ENCODE data around the gene RABGGTA. TPM values are rescaled to one million over a fixed set of nuclear protein-coding genes. Genes with fewer than 3 reads are reported as not detected.
A peak's percentile ranks its signal among the peaks of the same experiment; 100 is the strongest.

Gene RABGGTA
- polyA plus RNA-seq, 1 donor from 2014 or later: 37.9 TPM

DNA sequence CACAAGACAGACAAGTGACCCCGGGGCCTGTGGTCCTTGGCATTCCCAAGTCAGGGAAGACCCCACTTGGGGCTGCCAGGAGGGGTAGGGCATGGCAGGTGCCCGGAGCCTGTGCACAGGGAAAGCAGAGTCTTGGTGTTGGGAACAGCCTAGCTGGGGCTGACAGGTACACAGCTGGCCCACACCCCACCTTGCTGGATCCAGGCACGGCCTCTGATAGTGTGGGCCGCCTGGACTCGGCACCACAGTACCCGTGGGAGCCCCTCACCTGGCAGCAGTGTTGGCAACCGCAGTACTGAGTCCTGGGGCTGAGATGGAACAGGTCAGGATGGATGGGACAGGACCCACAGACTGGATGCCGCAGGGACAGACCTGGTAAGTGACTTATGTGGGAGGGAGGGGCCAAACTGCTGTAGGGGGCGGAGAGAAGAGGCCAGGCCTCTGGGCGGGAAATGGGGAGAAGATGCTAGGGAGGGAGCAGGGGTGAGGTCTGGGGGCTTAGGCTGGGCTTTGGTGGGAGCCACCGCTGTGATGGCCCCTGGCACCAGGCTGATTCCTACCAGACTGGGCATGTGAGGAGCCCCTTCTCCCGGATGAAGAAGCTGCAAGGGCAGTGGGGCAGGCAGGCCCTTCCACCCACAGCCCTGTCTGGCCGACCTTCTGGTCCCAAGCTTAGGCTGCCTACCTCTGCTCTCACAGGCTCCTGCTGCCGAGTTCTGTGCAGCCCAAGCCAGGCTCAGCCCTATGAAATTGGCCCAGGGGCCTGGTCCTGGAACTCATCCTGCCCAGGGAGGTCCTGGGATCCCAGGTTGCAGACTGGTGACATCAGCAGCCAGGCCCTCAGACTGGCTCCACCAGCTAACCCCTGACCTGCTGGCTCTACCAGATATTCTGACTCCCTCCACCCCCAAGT, 8.3 kb downstream of the RABGGTA start, which contains the start of gene TGM1:
Gene TGM1 (minus strand): TSS at position 357 of the 913 bp plus-strand sequence. CDS start 825 bp downstream, outside the sequence.
- H3K4me1 Mint-ChIP-seq: peaks cover 0 to 4% (median 2%) of the 10 kb centered on the region in 3 donors
- H3K27ac Mint-ChIP-seq: peak within 1 kb of the TSS in 1 of 3 donors; percentile 43
- peaks cover 10% of the 10 kb centered on the region for H3K36me3 Mint-ChIP-seq
- no peaks in the 10 kb centered on the region for H3K27me3 Mint-ChIP-seq
- no peak within 1 kb of the TSS for H3K4me3 Mint-ChIP-seq
- H3K9me3 Mint-ChIP-seq: no peaks in the 10 kb centered on the region

- Mint-ChIP-seq H3K4me1 (peaks cover 0 to 4% (median 0%) of the 10 kb centered on the region in 3 donors), H3K27me3 (no peaks in the 10 kb centered on the region)
Observed at GRCh38 chr14:24261969-24262327, 9.4 kb downstream of the RABGGTA start.

GRCh38 chr14:24261256-24261968, 10.0 kb downstream of the RABGGTA start:
- Mint-ChIP-seq H3K36me3 (peaks cover 5% of the 10 kb centered on the region), H3K27me3 (no peaks in the 10 kb centered on the region), H3K9me3 (no peaks in the 10 kb centered on the region), H3K4me1 (peaks cover 0 to 2% (median 0%) of the 10 kb centered on the region in 3 donors), H3K4me3 (no peak overlapping the region), H3K27ac (no peak overlapping the region)

More at GRCh38 chr14:24261969-24262327, 9.4 kb downstream of the RABGGTA start:
- Mint-ChIP-seq H3K36me3 (peaks cover 10% of the 10 kb centered on the region), H3K4me3 (no peak overlapping the region), H3K9me3 (no peaks in the 10 kb centered on the region), H3K27ac (no peak overlapping the region)

DNA sequence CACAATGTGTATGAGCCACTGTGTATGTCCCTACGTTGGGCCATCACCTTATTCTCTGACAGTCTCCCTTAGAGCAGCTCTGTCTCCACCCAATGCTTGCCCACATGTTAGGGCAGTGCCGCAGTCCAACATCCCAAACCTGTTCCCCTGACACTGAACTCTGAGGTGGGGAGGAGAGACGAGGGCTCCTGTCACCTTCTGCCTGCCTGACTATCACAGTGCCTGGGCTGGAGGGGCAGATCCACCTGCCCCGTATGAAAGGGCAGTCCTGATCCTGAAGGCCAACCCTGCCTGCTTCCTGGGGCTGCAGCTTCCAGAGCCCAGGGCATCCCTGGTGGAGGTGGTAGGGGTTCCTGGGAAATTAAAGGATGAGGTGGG, 10.6 kb downstream of the RABGGTA start:
- H3K27ac Mint-ChIP-seq: no peak overlapping the region
- peaks cover 0 to 2% (median 0%) of the 10 kb centered on the region in 3 donors for H3K4me1 Mint-ChIP-seq
- H3K4me3 Mint-ChIP-seq: no peak overlapping the region
- no peaks in the 10 kb centered on the region for H3K9me3 Mint-ChIP-seq
- H3K27me3 Mint-ChIP-seq: no peaks in the 10 kb centered on the region
- H3K36me3 Mint-ChIP-seq: peaks cover 3% of the 10 kb centered on the region

DNA sequence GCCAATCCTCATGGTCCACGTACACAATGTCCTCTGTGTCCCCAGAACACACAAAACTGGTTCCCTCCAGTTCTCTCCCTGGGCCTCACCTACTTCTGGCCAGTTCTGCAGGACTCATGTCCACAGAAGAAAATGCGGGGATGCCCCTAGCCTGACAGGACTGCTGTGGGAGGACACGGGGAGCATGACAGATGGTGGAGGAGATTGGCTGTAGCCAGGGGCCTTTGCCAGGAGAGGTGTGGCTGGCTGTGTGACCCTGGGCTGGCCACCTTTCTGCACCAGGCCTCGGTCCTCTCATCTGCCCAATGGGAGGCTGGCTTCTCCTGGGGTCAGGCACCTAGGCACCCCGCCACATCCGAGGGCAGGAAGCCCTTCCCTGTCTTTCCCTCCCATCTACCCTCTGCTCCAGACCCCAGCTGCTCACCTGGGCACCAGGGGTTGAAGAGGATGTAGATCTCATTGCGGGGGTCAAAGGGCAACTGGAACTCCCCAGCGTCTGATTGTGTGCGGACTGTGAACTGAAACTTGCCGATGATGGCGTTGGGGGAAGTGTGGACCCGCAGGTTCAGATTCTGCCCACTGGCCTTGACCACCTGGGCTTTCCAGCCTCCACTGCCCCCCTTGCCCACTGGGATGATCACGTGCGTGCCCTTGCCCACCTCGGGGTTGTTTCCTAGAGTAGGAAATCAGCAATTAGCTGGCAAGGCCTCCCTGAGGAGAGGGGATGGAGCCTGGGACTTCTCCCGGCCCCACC, 11.2 kb downstream of the RABGGTA start:
- H3K4me3 Mint-ChIP-seq: no peak overlapping the region
- peaks cover 0 to 2% (median 0%) of the 10 kb centered on the region in 3 donors for H3K4me1 Mint-ChIP-seq
- no peak overlapping the region for H3K27ac Mint-ChIP-seq
- H3K27me3 Mint-ChIP-seq: no peaks in the 10 kb centered on the region
- H3K36me3 Mint-ChIP-seq: peaks cover 3% of the 10 kb centered on the region
- H3K9me3 Mint-ChIP-seq: no peaks in the 10 kb centered on the region

- no peaks in the 10 kb centered on the region for H3K9me3 Mint-ChIP-seq
- H3K27me3 Mint-ChIP-seq: no peaks in the 10 kb centered on the region
- no peak overlapping the region for H3K4me3 Mint-ChIP-seq
- H3K27ac Mint-ChIP-seq: no peak overlapping the region
- H3K4me1 Mint-ChIP-seq: peaks cover 0 to 2% (median 0%) of the 10 kb centered on the region in 3 donors
- peaks cover 3% of the 10 kb centered on the region for H3K36me3 Mint-ChIP-seq
Observed at GRCh38 chr14:24259282-24260025, 11.9 kb downstream of the RABGGTA start.

DNA sequence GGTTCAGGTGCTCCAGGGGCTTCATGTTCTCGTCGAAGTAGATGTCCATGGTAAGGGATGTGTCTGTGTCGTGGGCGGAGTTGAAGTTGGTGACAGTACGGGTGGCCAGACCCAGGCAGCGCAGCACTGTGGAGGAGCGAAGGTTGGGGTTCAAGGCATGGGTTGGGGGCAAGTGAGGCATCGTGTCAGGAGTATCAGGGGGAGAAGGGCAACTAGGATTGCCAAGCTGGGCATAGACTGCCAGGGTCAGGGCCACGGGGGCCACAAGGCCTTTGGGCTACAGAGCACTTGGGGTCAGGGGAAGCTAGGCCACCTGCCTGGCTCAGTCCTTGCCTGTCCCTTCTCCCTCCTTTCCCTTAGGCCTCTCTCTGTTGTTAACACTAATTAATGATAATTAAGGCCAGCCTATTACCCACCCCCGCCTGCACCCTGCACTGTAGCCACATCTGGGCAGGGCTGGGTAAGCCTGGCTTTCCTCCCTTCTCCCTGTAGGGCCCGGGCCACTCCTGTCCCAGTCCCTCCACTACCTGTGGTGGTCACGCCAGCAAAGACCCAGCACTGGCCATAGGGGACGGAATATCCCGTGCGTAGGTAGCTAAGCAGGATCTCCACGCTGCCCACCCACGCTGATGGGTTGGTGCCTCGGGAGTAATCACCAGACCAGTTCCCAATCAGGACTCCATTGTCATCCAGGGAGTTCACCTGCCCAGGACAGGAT, 12.7 kb downstream of the RABGGTA start:
- Mint-ChIP-seq H3K36me3 (peaks cover 3% of the 10 kb centered on the region), H3K9me3 (no peaks in the 10 kb centered on the region), H3K27ac (no peak overlapping the region), H3K4me1 (peaks cover 0 to 2% (median 0%) of the 10 kb centered on the region in 3 donors), H3K27me3 (no peaks in the 10 kb centered on the region), H3K4me3 (peak overlapping the region in 1 of 4 donors; percentile 61)

DNA sequence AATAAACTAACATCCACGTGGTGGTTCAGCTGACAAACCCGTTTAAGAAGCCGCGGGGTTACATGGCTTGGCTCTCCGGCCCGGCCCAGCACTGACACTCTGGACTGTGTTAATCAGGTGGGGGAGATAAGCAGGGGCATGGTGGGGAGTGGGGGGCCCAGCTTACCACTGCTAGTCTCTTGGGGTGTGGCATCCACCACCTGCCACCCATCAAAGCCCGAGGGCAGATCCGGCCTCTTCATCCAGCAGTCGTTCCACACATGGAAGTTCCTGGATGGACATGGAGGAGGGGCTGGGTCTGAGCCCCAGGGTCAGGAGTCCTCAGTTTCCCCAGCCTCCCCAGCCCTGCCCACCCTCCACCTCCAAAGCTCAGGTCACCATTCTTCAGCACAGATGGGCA, 13.3 kb downstream of the RABGGTA start:
- no peak overlapping the region for H3K27ac Mint-ChIP-seq
- H3K9me3 Mint-ChIP-seq: no peaks in the 10 kb centered on the region
- H3K36me3 Mint-ChIP-seq: peaks cover 3% of the 10 kb centered on the region
- H3K4me1 Mint-ChIP-seq: peaks cover 0 to 2% (median 0%) of the 10 kb centered on the region in 3 donors
- H3K4me3 Mint-ChIP-seq: no peak overlapping the region
- H3K27me3 Mint-ChIP-seq: no peaks in the 10 kb centered on the region

DNA sequence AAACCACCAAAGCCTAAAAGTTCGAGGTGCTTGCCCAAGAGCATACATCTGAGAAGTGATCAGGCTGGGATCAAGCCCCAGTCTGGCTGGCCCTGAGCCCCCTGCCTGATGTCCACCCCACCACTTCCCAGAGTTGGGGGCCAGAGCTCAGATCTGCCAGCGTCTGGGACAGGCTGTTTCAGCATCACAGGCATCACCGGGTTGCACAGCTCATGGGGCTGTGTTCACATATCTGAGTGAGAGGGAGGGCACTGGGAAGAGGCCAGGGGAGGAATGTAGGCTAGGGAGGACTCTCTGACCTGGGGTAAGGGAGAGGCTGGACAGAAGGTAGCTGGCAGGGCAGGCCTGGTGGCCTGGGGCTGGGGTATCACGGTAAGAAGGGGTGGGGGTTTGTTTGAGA, 14.4 kb downstream of the RABGGTA start:
- no peak overlapping the region for H3K27ac Mint-ChIP-seq
- peak overlapping the region in 1 of 4 donors; percentile 69 for H3K4me3 Mint-ChIP-seq

DNA sequence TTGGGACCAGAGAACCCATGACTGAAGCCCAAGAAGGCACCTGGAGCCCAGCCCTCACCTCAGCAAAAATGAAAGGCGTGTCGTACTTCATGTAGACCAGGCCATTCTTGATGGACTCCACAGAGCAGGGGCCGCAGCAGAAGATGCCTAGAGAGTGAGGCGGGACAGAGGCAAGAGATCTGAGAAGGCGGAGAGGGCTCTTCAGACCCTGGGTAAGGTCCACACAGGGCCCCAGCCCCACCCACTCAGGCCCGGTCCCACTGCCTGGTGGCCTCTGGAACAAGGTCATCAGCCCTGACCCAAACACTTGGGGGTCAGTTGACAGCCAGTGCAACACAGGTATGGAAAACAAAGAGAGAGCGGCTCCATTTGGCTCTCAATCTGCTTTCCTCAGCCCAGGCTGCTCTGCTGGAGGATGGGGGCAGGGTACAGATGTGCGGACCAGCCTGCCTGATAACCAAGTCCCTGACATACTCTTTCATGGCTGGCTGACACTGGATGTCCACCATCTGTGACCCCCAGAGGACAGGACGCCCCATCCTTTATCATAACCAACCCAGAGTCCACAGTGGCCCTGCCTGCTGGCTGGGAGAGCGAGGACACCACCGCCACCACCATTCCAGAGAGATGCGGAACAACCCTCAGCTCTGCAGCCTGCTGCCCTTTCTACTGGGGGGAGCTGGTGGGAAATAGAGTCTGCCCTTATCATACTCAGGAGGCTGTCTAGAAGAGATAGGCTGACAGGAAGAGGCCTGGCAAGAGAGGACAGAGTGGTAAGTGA, 15.3 kb downstream of the RABGGTA start:
- H3K9me3 Mint-ChIP-seq: no peaks in the 10 kb centered on the region

More for the DNA sequence above, 14.4 kb downstream of the RABGGTA start:
- peaks cover 0 to 2% (median 0%) of the 10 kb centered on the region in 3 donors for H3K4me1 Mint-ChIP-seq
- no peaks in the 10 kb centered on the region for H3K27me3 Mint-ChIP-seq
- H3K9me3 Mint-ChIP-seq: no peaks in the 10 kb centered on the region
- no peaks in the 10 kb centered on the region for H3K36me3 Mint-ChIP-seq

DNA sequence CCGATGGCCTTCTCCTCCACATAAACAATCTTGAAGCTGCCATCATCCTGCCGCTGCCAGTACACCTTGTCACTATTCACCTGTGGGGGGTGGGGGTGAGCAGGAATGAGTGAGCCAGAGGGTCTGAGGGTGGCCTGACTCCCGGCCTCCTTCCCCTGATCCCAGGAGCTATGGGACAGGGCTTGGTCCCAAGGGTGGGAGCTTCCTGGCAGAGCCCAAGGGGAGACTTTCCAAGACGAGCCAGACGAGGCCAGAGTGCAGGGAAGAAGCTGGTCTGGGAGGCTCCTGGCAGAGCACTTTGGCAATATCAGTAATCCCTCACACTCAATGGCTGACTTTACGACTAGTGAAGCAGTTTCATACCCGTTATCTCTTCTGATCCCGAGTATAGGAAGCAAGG, 16.0 kb downstream of the RABGGTA start:
- H3K36me3 Mint-ChIP-seq: no peaks in the 10 kb centered on the region
- peaks cover 0 to 2% (median 1%) of the 10 kb centered on the region in 3 donors for H3K4me1 Mint-ChIP-seq
- no peaks in the 10 kb centered on the region for H3K9me3 Mint-ChIP-seq
- no peak overlapping the region for H3K4me3 Mint-ChIP-seq
- H3K27ac Mint-ChIP-seq: no peak overlapping the region
- H3K27me3 Mint-ChIP-seq: no peaks in the 10 kb centered on the region

More for the DNA sequence above, 15.3 kb downstream of the RABGGTA start:
- peaks cover 0 to 2% (median 0%) of the 10 kb centered on the region in 3 donors for H3K4me1 Mint-ChIP-seq
- H3K27me3 Mint-ChIP-seq: no peaks in the 10 kb centered on the region
- H3K27ac Mint-ChIP-seq: no peak overlapping the region
- no peaks in the 10 kb centered on the region for H3K36me3 Mint-ChIP-seq
- H3K4me3 Mint-ChIP-seq: no peak overlapping the region

DNA sequence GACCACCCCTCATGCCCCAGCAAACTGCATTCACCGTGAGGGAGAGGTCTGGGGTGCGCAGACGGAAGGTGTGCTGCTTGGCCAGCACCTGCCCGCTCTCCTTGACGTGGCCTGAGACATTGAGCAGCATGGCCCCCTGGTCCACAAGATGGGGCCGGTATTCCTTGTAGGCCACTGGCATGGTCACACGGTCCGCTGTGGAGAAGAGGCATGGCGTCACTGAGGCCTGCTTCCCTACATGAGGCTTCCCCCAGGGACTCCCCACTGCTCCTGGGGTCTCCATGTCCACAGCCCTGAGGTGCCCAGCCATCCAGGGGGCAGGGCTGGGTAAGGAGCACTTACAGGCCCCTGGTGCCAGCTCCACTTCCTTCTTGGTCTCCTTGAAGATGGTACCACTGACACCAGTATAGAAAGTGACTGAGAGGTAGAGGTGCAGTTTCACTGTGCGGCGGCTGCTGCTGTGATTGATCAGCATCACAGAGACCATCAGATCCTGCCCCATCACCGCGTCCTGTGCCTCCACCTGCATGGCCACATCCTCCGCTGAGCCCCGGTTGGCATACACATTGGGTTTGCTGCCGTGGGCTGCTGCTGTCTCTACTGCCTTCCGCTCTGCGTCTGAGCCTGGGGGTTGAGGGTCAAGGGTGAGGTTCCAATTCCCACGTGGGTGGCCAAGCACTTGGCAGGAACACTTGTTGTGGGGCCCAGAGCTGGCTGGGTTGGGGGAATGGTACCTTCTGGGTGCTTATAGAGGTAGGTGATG, 16.6 kb downstream of the RABGGTA start:
- Mint-ChIP-seq H3K9me3 (no peaks in the 10 kb centered on the region), H3K4me3 (no peak overlapping the region), H3K36me3 (peaks cover under 1% of the 10 kb centered on the region), H3K27me3 (no peaks in the 10 kb centered on the region), H3K4me1 (peaks cover 0 to 2% (median 1%) of the 10 kb centered on the region in 3 donors), H3K27ac (no peak overlapping the region)

Data from IgD-negative memory B cell (primary cell).